Measurements from ENCODE around the gene ZNF491. TPM values are rescaled to one million over a fixed set of nuclear protein-coding genes. Genes with fewer than 3 reads are reported as not detected.

Gene ZNF491
- total RNA-seq, 1 experiment from 2014 or later = not detected

DNA sequence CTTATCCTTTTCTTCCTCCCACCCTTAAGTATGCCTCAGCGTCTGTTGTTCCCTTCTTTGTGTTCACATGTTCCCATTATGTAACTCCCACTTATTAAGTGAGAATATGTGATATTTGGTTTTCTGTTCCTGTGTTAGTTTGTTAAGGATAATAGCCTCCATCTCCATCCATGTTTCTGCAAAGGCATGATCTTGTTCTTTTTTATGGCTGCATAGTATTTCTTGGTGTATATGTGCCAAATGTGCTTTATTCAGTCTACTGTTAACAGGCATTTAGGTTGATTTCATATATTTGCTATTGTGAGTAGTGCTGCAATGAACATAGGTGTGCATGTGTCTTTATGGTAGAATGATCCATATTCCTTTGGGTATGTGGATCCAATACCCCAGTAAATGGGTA lies 34.7 kb upstream of the ZNF491 start:
- no peaks in the 10 kb centered on the region for H3K79me2 ChIP-seq (ENCODE audit: insufficient read depth, low read length)
- no peak overlapping the region for H3K4me3 ChIP-seq (replicated peaks in 1 of 2; ENCODE audit: low read depth in 1 of 2, low read length in 2 of 2)
- ATAC-seq (no peak), DNase-seq (ENCODE audit: low read depth, low spot score) (no peak)
- intact Hi-C loops (cut with micrococcal nuclease) = no loop called here
- H3K27me3 ChIP-seq (ENCODE audit: insufficient read depth, low read length) = no peaks in the 10 kb centered on the region
- peaks cover 0 to 10% of the 10 kb centered on the region in 2 experiments; a peak in 1 of 4 replicates for H3K4me1 ChIP-seq (ENCODE audit: control insufficient read depth in 1 of 2, insufficient read depth in 2 of 2, low read length in 2 of 2)
- RAD21 ChIA-PET (ENCODE audit: low non-redundant PET in 1 of 2, low total read pairs in 2 of 2, uncharacterized antibody in 2 of 2, unreplicated experiment in 2 of 2) = no interaction called here
- POLR2A ChIA-PET = no interaction called here
- TF ChIP-seq POLR2A (IDR thresholded peaks at IDR 0.05; ENCODE audit: borderline replicate concordance, extremely low read depth, insufficient read depth, insufficient read length) (no peak), YY1 (IDR thresholded peaks at IDR 0.05; ENCODE audit: extremely low read depth, insufficient replicate concordance, low read depth, low read length) (no peak), SP1 (IDR thresholded peaks at IDR 0.05; ENCODE audit: low read depth) (no peak), FOSL1 (IDR thresholded peaks at IDR 0.05; ENCODE audit: low read depth) (no peak), TCF7L2 (IDR thresholded peaks at IDR 0.05; ENCODE audit: borderline replicate concordance, extremely low read depth, insufficient read depth, insufficient read length) (no peak), POLR2AphosphoS5 (IDR thresholded peaks at IDR 0.05; ENCODE audit: low read depth, low read length) (no peak), JUND (IDR thresholded peaks at IDR 0.05) (no peak), CEBPB (IDR thresholded peaks at IDR 0.05; ENCODE audit: low read depth) (no peak), ZNF274 (IDR thresholded peaks at IDR 0.05; ENCODE audit: low read depth, low read length) (no peak), CBX3 (IDR thresholded peaks at IDR 0.05; ENCODE audit: low read depth) (no peak), ZFX (IDR thresholded peaks at IDR 0.05) (no peak), SRF (IDR thresholded peaks at IDR 0.05; ENCODE audit: low read depth) (no peak), EGR1 (IDR thresholded peaks at IDR 0.05; ENCODE audit: low read depth) (no peak), ELF1 (IDR thresholded peaks at IDR 0.05; ENCODE audit: borderline replicate concordance, low read depth) (no peak), SIN3A (IDR thresholded peaks at IDR 0.05; ENCODE audit: low read depth) (no peak)
- TF ChIP-seq, protein P1, sequence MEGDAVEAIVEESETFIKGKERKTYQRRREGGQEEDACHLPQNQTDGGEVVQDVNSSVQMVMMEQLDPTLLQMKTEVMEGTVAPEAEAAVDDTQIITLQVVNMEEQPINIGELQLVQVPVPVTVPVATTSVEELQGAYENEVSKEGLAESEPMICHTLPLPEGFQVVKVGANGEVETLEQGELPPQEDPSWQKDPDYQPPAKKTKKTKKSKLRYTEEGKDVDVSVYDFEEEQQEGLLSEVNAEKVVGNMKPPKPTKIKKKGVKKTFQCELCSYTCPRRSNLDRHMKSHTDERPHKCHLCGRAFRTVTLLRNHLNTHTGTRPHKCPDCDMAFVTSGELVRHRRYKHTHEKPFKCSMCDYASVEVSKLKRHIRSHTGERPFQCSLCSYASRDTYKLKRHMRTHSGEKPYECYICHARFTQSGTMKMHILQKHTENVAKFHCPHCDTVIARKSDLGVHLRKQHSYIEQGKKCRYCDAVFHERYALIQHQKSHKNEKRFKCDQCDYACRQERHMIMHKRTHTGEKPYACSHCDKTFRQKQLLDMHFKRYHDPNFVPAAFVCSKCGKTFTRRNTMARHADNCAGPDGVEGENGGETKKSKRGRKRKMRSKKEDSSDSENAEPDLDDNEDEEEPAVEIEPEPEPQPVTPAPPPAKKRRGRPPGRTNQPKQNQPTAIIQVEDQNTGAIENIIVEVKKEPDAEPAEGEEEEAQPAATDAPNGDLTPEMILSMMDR (IDR thresholded peaks at IDR 0.05 in 2 of 3, conservative IDR thresholded peaks at IDR 0.05 in 1 of 3; ENCODE audit: borderline replicate concordance in 1 of 3, insufficient read depth in 1 of 3, low read depth in 2 of 3, low read length in 2 of 3) = no peak
- TF ChIP-seq, protein P2, sequence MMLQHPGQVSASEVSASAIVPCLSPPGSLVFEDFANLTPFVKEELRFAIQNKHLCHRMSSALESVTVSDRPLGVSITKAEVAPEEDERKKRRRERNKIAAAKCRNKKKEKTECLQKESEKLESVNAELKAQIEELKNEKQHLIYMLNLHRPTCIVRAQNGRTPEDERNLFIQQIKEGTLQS (IDR thresholded peaks at IDR 0.05) = no peak
- TF ChIP-seq, protein P3, sequence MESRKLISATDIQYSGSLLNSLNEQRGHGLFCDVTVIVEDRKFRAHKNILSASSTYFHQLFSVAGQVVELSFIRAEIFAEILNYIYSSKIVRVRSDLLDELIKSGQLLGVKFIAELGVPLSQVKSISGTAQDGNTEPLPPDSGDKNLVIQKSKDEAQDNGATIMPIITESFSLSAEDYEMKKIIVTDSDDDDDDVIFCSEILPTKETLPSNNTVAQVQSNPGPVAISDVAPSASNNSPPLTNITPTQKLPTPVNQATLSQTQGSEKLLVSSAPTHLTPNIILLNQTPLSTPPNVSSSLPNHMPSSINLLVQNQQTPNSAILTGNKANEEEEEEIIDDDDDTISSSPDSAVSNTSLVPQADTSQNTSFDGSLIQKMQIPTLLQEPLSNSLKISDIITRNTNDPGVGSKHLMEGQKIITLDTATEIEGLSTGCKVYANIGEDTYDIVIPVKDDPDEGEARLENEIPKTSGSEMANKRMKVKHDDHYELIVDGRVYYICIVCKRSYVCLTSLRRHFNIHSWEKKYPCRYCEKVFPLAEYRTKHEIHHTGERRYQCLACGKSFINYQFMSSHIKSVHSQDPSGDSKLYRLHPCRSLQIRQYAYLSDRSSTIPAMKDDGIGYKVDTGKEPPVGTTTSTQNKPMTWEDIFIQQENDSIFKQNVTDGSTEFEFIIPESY (IDR thresholded peaks at IDR 0.05; ENCODE audit: extremely low read depth, insufficient replicate concordance, low read length) = no peak
- TF ChIP-seq, protein P4, sequence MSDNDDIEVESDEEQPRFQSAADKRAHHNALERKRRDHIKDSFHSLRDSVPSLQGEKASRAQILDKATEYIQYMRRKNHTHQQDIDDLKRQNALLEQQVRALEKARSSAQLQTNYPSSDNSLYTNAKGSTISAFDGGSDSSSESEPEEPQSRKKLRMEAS (IDR thresholded peaks at IDR 0.05) = no peak
- TF ChIP-seq, protein P5, sequence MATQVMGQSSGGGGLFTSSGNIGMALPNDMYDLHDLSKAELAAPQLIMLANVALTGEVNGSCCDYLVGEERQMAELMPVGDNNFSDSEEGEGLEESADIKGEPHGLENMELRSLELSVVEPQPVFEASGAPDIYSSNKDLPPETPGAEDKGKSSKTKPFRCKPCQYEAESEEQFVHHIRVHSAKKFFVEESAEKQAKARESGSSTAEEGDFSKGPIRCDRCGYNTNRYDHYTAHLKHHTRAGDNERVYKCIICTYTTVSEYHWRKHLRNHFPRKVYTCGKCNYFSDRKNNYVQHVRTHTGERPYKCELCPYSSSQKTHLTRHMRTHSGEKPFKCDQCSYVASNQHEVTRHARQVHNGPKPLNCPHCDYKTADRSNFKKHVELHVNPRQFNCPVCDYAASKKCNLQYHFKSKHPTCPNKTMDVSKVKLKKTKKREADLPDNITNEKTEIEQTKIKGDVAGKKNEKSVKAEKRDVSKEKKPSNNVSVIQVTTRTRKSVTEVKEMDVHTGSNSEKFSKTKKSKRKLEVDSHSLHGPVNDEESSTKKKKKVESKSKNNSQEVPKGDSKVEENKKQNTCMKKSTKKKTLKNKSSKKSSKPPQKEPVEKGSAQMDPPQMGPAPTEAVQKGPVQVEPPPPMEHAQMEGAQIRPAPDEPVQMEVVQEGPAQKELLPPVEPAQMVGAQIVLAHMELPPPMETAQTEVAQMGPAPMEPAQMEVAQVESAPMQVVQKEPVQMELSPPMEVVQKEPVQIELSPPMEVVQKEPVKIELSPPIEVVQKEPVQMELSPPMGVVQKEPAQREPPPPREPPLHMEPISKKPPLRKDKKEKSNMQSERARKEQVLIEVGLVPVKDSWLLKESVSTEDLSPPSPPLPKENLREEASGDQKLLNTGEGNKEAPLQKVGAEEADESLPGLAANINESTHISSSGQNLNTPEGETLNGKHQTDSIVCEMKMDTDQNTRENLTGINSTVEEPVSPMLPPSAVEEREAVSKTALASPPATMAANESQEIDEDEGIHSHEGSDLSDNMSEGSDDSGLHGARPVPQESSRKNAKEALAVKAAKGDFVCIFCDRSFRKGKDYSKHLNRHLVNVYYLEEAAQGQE (IDR thresholded peaks at IDR 0.05; ENCODE audit: low read depth) = no peak
- H3K9me3 ChIP-seq (ENCODE audit: control insufficient read depth in 1 of 2, insufficient read depth in 1 of 2, low read depth in 1 of 2, low read length in 2 of 2) = no peaks in the 10 kb centered on the region
- H3K9me2 ChIP-seq (ENCODE audit: insufficient read depth) = no peaks in the 10 kb centered on the region
- no peaks in the 10 kb centered on the region for H4K20me1 ChIP-seq (ENCODE audit: insufficient read depth)
- no peak overlapping the region for H3K9ac ChIP-seq (ENCODE audit: low read length)
- no peak overlapping the region for H2AFZ ChIP-seq (ENCODE audit: low read depth, low read length, poor library complexity, severe bottlenecking)
- no peak overlapping the region for H3K4me2 ChIP-seq (ENCODE audit: low read length)
- H3K36me3 ChIP-seq (ENCODE audit: control insufficient read depth in 1 of 2, insufficient read depth in 2 of 2, low read length in 2 of 2) = no peaks in the 10 kb centered on the region
- no TSS peak for BruUV-seq (replicated peaks)
- no peak overlapping the region for H3K27ac ChIP-seq (ENCODE audit: low read depth, low read length)
- CTCF ChIA-PET = no interaction called here

Data from HCT116 (cell line).